Kidney (tissue), 14 donors: ENCODE data around the gene ATG4B. TPM values are rescaled to one million over a fixed set of nuclear protein-coding genes. Genes with fewer than 3 reads are reported as not detected.

Experiments used
- DNase-seq, 5 donors: peaks; one replicate each; pipeline ENCODE4 v3.0.0-alpha.2; 2013 to 2020
- FAIRE-seq: peaks from 2 replicates; lab custom pipeline; 2012; peaks lifted over from hg19 to GRCh38; lab: Jason Lieb, UNC
- H3K27ac ChIP-seq, 2 donors: one replicate each; pipeline ENCODE4 v1.7.0; 2013; ENCODE audit warnings: low read depth in 2 of 2, low read length in 2 of 2, inconsistent platforms in 1 of 2
- H3K27me3 ChIP-seq: one replicate; pipeline ENCODE4 v1.7.1; 2013; ENCODE audit warnings: low read length, inconsistent platforms; ENCODE audit not compliant: control insufficient read depth, insufficient read depth
- H3K36me3 ChIP-seq, 3 donors: one replicate each; pipeline versions ENCODE4 v1.7.0 to v1.7.1; 2013; ENCODE audit warnings: low read length in 3 of 3, control low read depth in 1 of 3, inconsistent platforms in 1 of 3; ENCODE audit not compliant: insufficient read depth in 3 of 3, control insufficient read depth in 2 of 3
- H3K4me1 ChIP-seq, 3 donors: one replicate each; pipeline versions ENCODE4 v1.7.0 to v1.7.1; 2013; ENCODE audit warnings: low read length in 3 of 3, inconsistent platforms in 1 of 3, low read depth in 1 of 3; ENCODE audit not compliant: control insufficient read depth in 2 of 3, insufficient read depth in 2 of 3
- H3K4me3 ChIP-seq, 3 donors: one replicate each; pipeline versions ENCODE4 v1.7.0 to v1.8.1; 2013; ENCODE audit warnings: low read length in 3 of 3, control low read depth in 1 of 3, inconsistent platforms in 1 of 3
- H3K9ac ChIP-seq, 3 donors: one replicate each; pipeline versions ENCODE4 v1.7.0 to v1.7.1; 2013; ENCODE audit warnings: low read length in 3 of 3, control low read depth in 1 of 3, inconsistent platforms in 1 of 3
- H3K9me3 ChIP-seq, 3 donors: one replicate each; pipeline versions ENCODE4 v1.7.0 to v1.7.1; 2013; ENCODE audit warnings: low read length in 3 of 3, control low read depth in 1 of 3, inconsistent platforms in 1 of 3; ENCODE audit not compliant: control insufficient read depth in 2 of 3, insufficient read depth in 1 of 3
- intact Hi-C: fragments of 100-400 bp; cut with DNase I; formaldehyde crosslinking; loops from one replicate; pipeline ENCODE4 v1.11.1; 2022
- polyA plus RNA-seq: library from polyadenylated mRNA; stranded (reverse); fragments of 350-450 nt; fragmentation: Illumina TruSeq; extraction: RNeasy Lipid Tissue Mini Kit (QIAGEN cat#74804); gene quantifications from one replicate; pipeline ENCODE4 v1.2.3, GENCODE V29; 2014; ENCODE audit warnings: low read depth, low replicate concordance; ENCODE audit not compliant: insufficient read depth
- total RNA-seq: library from RNA; stranded (reverse); fragmentation: NEBNext Ultra II Directional; extraction: Animal tissue kit (Norgen Biotek cat#: 25700); gene quantifications from one replicate; pipeline ENCODE4 v1.2.1, GENCODE V29; 2021
- TF ChIP-seq, protein P1 (sequence below): IDR thresholded peaks from 3 replicates; pipeline ENCODE4 v1.5.1; 2012; ENCODE audit warnings: mild to moderate bottlenecking, moderate library complexity, borderline replicate concordance; ENCODE audit not compliant: insufficient read depth; ENCODE audit errors: extremely low read depth
- donor health status: control.
- donor health status: control.
- donor health status: control.
- donor health status: control.
- donor health status: control.
- donor health status: DM: yes; HTN: yes; CAD: no.
- donor health status: Normal renal cell carcinoma (clear cell type).

Gene ATG4B
- total and polyA plus RNA-seq, 2 donors from 2014 or later = 56.6 to 81.0 TPM

GRCh38 chr2:241635756-241636155 is 1.7 kb upstream of the ATG4B start:
- FAIRE-seq (no peak), DNase-seq (peak in 1 of 5 donors; percentile 10)
- TF ChIP-seq, protein P1, sequence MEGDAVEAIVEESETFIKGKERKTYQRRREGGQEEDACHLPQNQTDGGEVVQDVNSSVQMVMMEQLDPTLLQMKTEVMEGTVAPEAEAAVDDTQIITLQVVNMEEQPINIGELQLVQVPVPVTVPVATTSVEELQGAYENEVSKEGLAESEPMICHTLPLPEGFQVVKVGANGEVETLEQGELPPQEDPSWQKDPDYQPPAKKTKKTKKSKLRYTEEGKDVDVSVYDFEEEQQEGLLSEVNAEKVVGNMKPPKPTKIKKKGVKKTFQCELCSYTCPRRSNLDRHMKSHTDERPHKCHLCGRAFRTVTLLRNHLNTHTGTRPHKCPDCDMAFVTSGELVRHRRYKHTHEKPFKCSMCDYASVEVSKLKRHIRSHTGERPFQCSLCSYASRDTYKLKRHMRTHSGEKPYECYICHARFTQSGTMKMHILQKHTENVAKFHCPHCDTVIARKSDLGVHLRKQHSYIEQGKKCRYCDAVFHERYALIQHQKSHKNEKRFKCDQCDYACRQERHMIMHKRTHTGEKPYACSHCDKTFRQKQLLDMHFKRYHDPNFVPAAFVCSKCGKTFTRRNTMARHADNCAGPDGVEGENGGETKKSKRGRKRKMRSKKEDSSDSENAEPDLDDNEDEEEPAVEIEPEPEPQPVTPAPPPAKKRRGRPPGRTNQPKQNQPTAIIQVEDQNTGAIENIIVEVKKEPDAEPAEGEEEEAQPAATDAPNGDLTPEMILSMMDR = no peak
- H3K4me1 ChIP-seq = peaks cover 3 to 15% (median 5%) of the 10 kb centered on the region in 3 donors
- intact Hi-C loops = no loop called here
- H3K9ac ChIP-seq = peak overlapping the region in 2 of 3 donors; percentile 6 to 63
- peak overlapping the region; percentile 60 to 80 (median 70) for H3K4me3 ChIP-seq
- H3K9me3 ChIP-seq = peaks cover 0 to 7% (median 0%) of the 10 kb centered on the region in 3 donors
- no peak overlapping the region for H3K27ac ChIP-seq
- H3K27me3 ChIP-seq = no peaks in the 10 kb centered on the region
- H3K36me3 ChIP-seq = peaks cover 5 to 21% (median 6%) of the 10 kb centered on the region in 3 donors

DNA sequence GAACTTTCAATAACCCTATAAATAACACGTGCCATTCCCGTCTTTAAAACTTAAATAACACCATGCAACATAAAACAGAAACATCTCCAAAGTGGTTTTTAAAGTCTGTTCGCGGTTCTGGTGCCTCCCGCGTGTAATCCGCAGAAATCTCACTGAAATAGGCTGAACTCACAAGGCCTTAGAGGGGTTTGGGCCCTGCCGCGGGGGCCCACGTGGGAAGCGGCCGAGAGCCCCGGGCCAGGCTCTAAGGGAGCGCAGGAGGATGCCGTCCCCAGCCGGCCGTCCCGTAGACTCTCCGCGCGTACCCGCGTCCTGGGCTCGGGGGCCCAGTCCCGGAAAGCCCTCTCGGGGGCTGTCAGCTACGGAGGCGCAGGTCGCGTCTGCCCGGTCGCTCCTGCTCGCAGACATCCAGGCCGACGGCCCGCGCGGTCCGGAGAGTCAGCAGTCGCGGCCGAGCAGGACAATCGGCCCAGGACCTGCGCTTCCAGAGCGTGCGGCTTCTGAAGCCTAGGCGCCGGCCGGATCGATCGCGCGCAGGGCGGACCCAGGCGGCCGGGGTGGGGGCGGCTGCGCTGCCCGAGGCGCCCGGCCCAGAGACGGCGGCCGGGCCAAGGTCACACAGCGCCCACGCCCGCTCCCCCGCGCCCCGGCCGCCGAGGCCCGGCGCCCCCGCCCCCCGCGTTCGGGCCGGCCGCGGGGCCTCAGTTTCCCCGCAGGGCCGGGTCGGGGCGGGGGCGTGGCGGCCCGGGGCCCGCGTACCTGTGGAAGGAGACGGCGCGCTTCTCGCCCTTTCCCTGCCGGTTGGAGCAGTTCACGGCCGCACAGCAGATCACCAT is 1.1 kb upstream of the ATG4B start:
- TF ChIP-seq, protein P1 = no peak
- Histone ChIP-seq H3K9me3 (peaks cover 0 to 7% (median 0%) of the 10 kb centered on the region in 3 donors), H3K9ac (peak overlapping the region; percentile 6 to 71 (median 63)), H3K36me3 (peaks cover 5 to 21% (median 6%) of the 10 kb centered on the region in 3 donors), H3K27ac (peak overlapping the region; percentile 60 to 61), H3K4me3 (peak overlapping the region; percentile 60 to 80 (median 70)), H3K27me3 (no peaks in the 10 kb centered on the region), H3K4me1 (peaks cover 3 to 17% (median 5%) of the 10 kb centered on the region in 3 donors)
- DNase-seq (peak; percentile 27 to 86 (median 58)), FAIRE-seq (no peak)
- intact Hi-C loops = no loop called here

DNA sequence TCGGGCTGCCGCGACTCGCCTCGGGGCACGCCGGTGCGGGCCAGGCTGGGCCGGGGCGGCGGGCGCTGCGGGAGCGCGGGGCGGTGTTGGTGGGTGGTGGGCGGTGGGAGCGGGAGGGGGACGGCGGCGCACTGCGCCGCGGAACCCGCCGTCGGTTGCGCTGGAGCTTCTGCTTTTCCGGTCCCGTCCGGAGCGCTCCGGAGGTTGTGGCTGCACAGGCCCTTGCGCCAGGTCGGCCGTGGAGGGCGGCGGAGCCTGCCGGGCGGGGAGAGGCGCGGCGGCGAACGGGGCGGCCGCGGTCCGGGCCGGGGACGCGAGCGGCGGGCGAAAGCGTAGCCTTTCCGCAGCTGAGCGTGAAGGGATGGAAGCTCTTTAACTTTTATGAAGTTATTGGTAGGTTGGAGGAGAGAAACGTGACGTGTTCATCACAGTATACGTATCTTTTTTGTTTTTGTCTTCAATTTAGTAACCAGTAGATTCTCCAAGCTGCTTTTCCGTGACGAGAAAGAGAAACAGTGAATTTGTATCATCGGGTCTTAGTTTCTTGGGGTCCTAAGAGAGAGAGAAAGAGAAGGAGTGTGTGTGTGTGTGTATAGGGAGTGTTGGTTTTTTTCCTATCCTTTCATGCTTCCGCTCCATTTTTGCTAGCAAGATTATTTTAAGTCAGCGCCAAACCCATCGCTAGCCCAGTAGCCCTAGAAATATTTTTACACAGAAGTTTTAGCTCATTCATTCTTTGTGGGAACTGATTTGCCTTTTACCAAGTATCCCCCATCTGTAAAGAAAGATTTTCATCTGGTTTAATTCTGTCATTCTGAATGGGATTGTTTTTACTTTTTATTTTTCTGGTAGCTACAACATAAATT is 535 bp downstream of the ATG4B start:
- H3K27ac ChIP-seq = peak overlapping the region; percentile 98 to 100
- H3K9ac ChIP-seq = peak overlapping the region; percentile 49 to 80 (median 64)
- H3K4me3 ChIP-seq = peak overlapping the region; percentile 78 to 89 (median 82)
- H3K36me3 ChIP-seq = peaks cover 0 to 14% (median 2%) of the 10 kb centered on the region in 3 donors
- intact Hi-C loops = no loop called here
- peaks cover 0 to 7% (median 0%) of the 10 kb centered on the region in 3 donors for H3K9me3 ChIP-seq
- FAIRE-seq = no peak
- H3K27me3 ChIP-seq = no peaks in the 10 kb centered on the region
- peak in 1 of 5 donors; percentile 21 for DNase-seq
- TF ChIP-seq, protein P1 = no peak
- H3K4me1 ChIP-seq = peaks cover 3 to 17% (median 5%) of the 10 kb centered on the region in 3 donors
